IMR-90 (cell line): ENCODE measurements around the gene RRP15. TPM values are rescaled to one million over a fixed set of nuclear protein-coding genes. Genes with fewer than 3 reads are reported as not detected.

ENCODE experiments used
- ATAC-seq: fragments of 200-7000 bp; cut with Tn5 transposase; 2 replicates; pipeline ENCODE4 v1.9.1; 2020; ENCODE audit warnings: low read depth, mild to moderate bottlenecking, moderate library complexity
- BruUV-seq: library from RNA; stranded (reverse); fragments of 400-500 nt; replicated peaks from 2 replicates; lab custom pipeline; 2021; lab: Mats Ljungman, UMichigan
- CTCF ChIA-PET: fragments of 300-600 bp; formaldehyde crosslinking; extraction: SDS; loops from one replicate; lab custom pipeline; 2021; ENCODE audit warnings: antibody characterized with exemption; lab: Yijun Ruan, JAX
- POLR2A ChIA-PET: fragments of 300-600 bp; sonication (Branson Sonifier 250); formaldehyde crosslinking; loops from one replicate; lab custom pipeline; 2022; ENCODE audit warnings: antibody characterized with exemption; ENCODE audit not compliant: unreplicated experiment; lab: Charles Lee
- DNase-seq: peaks from one replicate; pipeline ENCODE4 v3.0.0; 2013
- H2AFZ ChIP-seq: replicated peaks from 2 replicates; pipeline ENCODE3; 2013; ENCODE audit warnings: low read length, mild to moderate bottlenecking; ENCODE audit not compliant: poor library complexity
- H2AK5ac ChIP-seq: 2 replicates; pipeline ENCODE4 v1.6.1; 2013; ENCODE audit warnings: low read depth, low read length, inconsistent platforms
- H2AK9ac ChIP-seq: replicated peaks from 2 replicates; pipeline ENCODE3; 2013; ENCODE audit warnings: mild to moderate bottlenecking, low read depth, low read length, moderate library complexity; ENCODE audit not compliant: poor library complexity
- H2BK120ac ChIP-seq: 2 replicates; pipeline ENCODE4 v1.6.1; 2013; ENCODE audit warnings: low read depth, low read length, inconsistent platforms
- H2BK15ac ChIP-seq: 3 replicates; pipeline ENCODE4 v1.6.1; 2013; ENCODE audit warnings: low read depth, low read length, inconsistent platforms
- H2BK20ac ChIP-seq: 2 replicates; pipeline ENCODE4 v1.6.1; 2013; ENCODE audit warnings: low read depth, mild to moderate bottlenecking, inconsistent platforms, low read length, moderate library complexity
- H2BK5ac ChIP-seq: 2 replicates; pipeline ENCODE4 v1.6.1; 2013; ENCODE audit warnings: mild to moderate bottlenecking, low read depth, low read length, inconsistent platforms; ENCODE audit not compliant: poor library complexity, severe bottlenecking
- H3K14ac ChIP-seq: replicated peaks from 2 replicates; pipeline ENCODE4 v1.6.1; 2013; ENCODE audit warnings: low read depth, low read length, inconsistent platforms
- H3K18ac ChIP-seq: 2 replicates; pipeline ENCODE4 v1.6.1; 2013; ENCODE audit warnings: low read depth, low read length, control low read depth
- H3K23ac ChIP-seq: 2 replicates; pipeline ENCODE4 v1.6.1; 2013; ENCODE audit warnings: low read depth, low read length, inconsistent platforms
- H3K27ac ChIP-seq: 2 replicates; pipeline ENCODE4 v1.5.1; 2013; ENCODE audit warnings: mild to moderate bottlenecking, control low read depth, low read length; ENCODE audit not compliant: insufficient read depth
- H3K27me3 ChIP-seq: 2 replicates; pipeline ENCODE4 v1.6.1; 2013; ENCODE audit warnings: low read length; ENCODE audit not compliant: control insufficient read depth, insufficient read depth
- H3K36me3 ChIP-seq: 2 replicates; pipeline ENCODE4 v1.6.1; 2013; ENCODE audit warnings: low read length, mixed read lengths; ENCODE audit not compliant: control insufficient read depth, insufficient read depth
- H3K4ac ChIP-seq: 2 replicates; pipeline ENCODE4 v1.6.1; 2013; ENCODE audit warnings: low read depth, low read length, inconsistent platforms
- H3K4me1 ChIP-seq: 2 replicates; pipeline ENCODE4 v1.6.1; 2013; ENCODE audit warnings: low read length, mixed read lengths; ENCODE audit not compliant: control insufficient read depth, insufficient read depth
- H3K4me2 ChIP-seq: 2 replicates; pipeline ENCODE4 v1.6.1; 2013; ENCODE audit warnings: low read depth, mild to moderate bottlenecking, control low read depth, low read length, moderate library complexity
- H3K4me3 ChIP-seq: 2 replicates; pipeline ENCODE4 v1.5.1; 2013; ENCODE audit warnings: low read depth, mild to moderate bottlenecking, control low read depth, low read length, moderate library complexity; ENCODE audit not compliant: insufficient read depth
- H3K56ac ChIP-seq: 2 replicates; pipeline ENCODE4 v1.6.1; 2013; ENCODE audit warnings: low read length, inconsistent platforms; ENCODE audit not compliant: insufficient read depth; ENCODE audit errors: extremely low read depth
- H3K79me1 ChIP-seq, 2 experiments: 2 replicates each; pipeline ENCODE4 v1.6.1; 2013; ENCODE audit warnings: low read length in 2 of 2, inconsistent platforms in 1 of 2, low read depth in 1 of 2
- H3K9ac ChIP-seq: 2 replicates; pipeline ENCODE4 v1.6.1; 2013; ENCODE audit warnings: low read depth, low read length, control low read depth
- H3K9me1 ChIP-seq: 2 replicates; pipeline ENCODE4 v1.6.1; 2013; ENCODE audit warnings: low read length, inconsistent platforms; ENCODE audit not compliant: insufficient read depth
- H3K9me3 ChIP-seq: 2 replicates; pipeline ENCODE4 v1.6.1; 2013; ENCODE audit warnings: low read length; ENCODE audit not compliant: control insufficient read depth, insufficient read depth
- H4K20me1 ChIP-seq: 2 replicates; pipeline ENCODE4 v1.6.1; 2013; ENCODE audit warnings: low read length, inconsistent platforms; ENCODE audit not compliant: insufficient read depth
- H4K5ac ChIP-seq: 2 replicates; pipeline ENCODE4 v1.6.1; 2013; ENCODE audit warnings: mild to moderate bottlenecking, low read depth, low read length, control low read depth
- H4K8ac ChIP-seq, 2 experiments: 2 replicates each; pipeline ENCODE4 v1.6.1; 2013; ENCODE audit warnings: low read depth in 2 of 2, low read length in 2 of 2, control low read depth in 1 of 2, inconsistent platforms in 1 of 2
- H4K91ac ChIP-seq: 2 replicates; pipeline ENCODE4 v1.6.1; 2013; ENCODE audit warnings: low read depth, low read length, inconsistent platforms; ENCODE audit not compliant: insufficient read depth
- BHLHE40 ChIP-seq: fragments of 150-350 bp; IDR thresholded peaks from 2 replicates; pipeline ENCODE4 v1.6.1; 2016; ENCODE audit warnings: mild to moderate bottlenecking, low read depth, low read length
- CEBPB ChIP-seq: IDR thresholded peaks from 2 replicates; pipeline ENCODE4 v1.6.1; 2012; ENCODE audit warnings: low read depth, low read length, improper control_type of control experiment
- CHD1 ChIP-seq: IDR thresholded peaks from 2 replicates; pipeline ENCODE4 v1.6.1; 2012; ENCODE audit warnings: low read depth, low read length, improper control_type of control experiment
- FOS ChIP-seq: fragments of 150-350 bp; IDR thresholded peaks from 2 replicates; pipeline ENCODE4 v1.6.1; 2016; ENCODE audit warnings: low read depth, low read length
- MAFK ChIP-seq: IDR thresholded peaks from 2 replicates; pipeline ENCODE4 v1.6.1; 2012; ENCODE audit warnings: low read depth, low read length, improper control_type of control experiment
- MAZ ChIP-seq: IDR thresholded peaks from 2 replicates; pipeline ENCODE4 v1.6.1; 2012; ENCODE audit warnings: low read depth, mild to moderate bottlenecking, low read length, improper control_type of control experiment, moderate library complexity, borderline replicate concordance
- MXI1 ChIP-seq: IDR thresholded peaks from 2 replicates; pipeline ENCODE4 v1.6.1; 2012; ENCODE audit warnings: low read depth, mild to moderate bottlenecking, low read length, moderate library complexity, borderline replicate concordance
- NFE2L2 ChIP-seq: fragments of 150-350 bp; IDR thresholded peaks from 2 replicates; pipeline ENCODE4 v1.6.1; 2016; ENCODE audit warnings: low read depth, mild to moderate bottlenecking, low read length
- POLR2A ChIP-seq: IDR thresholded peaks from 2 replicates; pipeline ENCODE4 v1.6.1; 2012; ENCODE audit warnings: mild to moderate bottlenecking, low read depth, low read length
- RAD21 ChIP-seq: IDR thresholded peaks from 2 replicates; pipeline ENCODE4 v1.6.1; 2012; ENCODE audit warnings: low read length, improper control_type of control experiment
- RCOR1 ChIP-seq: IDR thresholded peaks from 2 replicates; pipeline ENCODE4 v1.6.1; 2012; ENCODE audit warnings: mild to moderate bottlenecking, low read length, improper control_type of control experiment; ENCODE audit not compliant: insufficient replicate concordance
- RFX5 ChIP-seq: IDR thresholded peaks from 2 replicates; pipeline ENCODE4 v1.8.0; 2012; ENCODE audit warnings: low read depth, mild to moderate bottlenecking, low read length, moderate library complexity
- SMC3 ChIP-seq: fragments of 150-350 bp; IDR thresholded peaks from 2 replicates; pipeline ENCODE4 v1.6.1; 2016; ENCODE audit warnings: low read depth, mild to moderate bottlenecking, antibody characterized with exemption, low read length, moderate library complexity
- WGBS, 2 experiments: methylation state at CpG; one replicate each; pipeline versions ENCODE4 v1.1.5 to v1.1.7; 2013; ENCODE audit warnings: missing lambda C conversion rate in 2 of 2; ENCODE audit not compliant: insufficient read length in 1 of 2; ENCODE audit errors: extremely low coverage in 2 of 2; 5-methylcytosine and 5-hydroxymethylcytosine counted together
- dilution Hi-C: fragments of 300-500 bp; cut with HindIII; formaldehyde crosslinking; loops from one replicate; pipeline ENCODE4 v1.14.3; 2018; ENCODE audit warnings: low sequenced_read_pairs; ENCODE audit not compliant: unreplicated experiment
- in situ Hi-C: fragments of 300-500 bp; cut with MboI; formaldehyde crosslinking; loops from 3 replicates; pipeline ENCODE4 v1.14.3; 2019; ENCODE audit warnings: low sequenced_read_pairs, inconsistent platforms, mixed read lengths
- intact Hi-C: fragments of 100-400 bp; cut with micrococcal nuclease; formaldehyde crosslinking; loops from 2 replicates; pipeline ENCODE4 v1.10.0; 2022
- polyA plus RNA-seq, 3 experiments: library from polyadenylated mRNA; depleted of rRNA; stranded (reverse); fragments of >200 nt; gene quantifications; 2 replicates each; pipeline ENCODE4 v1.2.3, GENCODE V29; 2012; ENCODE audit warnings: low replicate concordance in 1 of 3
- total RNA-seq: library from RNA; depleted of rRNA; stranded (reverse); fragments of >200 nt; gene quantifications from 2 replicates; pipeline ENCODE4 v1.2.3, GENCODE V29; 2012
- TF ChIP-seq, protein P1 (sequence below): fragments of 150-350 bp; IDR thresholded peaks from 2 replicates; pipeline ENCODE4 v1.6.1; 2016; ENCODE audit warnings: low read depth, mild to moderate bottlenecking, low read length, moderate library complexity, borderline replicate concordance
- TF ChIP-seq, protein P2 (sequence below): fragments of 150-350 bp; IDR thresholded peaks from 2 replicates; pipeline ENCODE4 v1.6.1; 2017; ENCODE audit warnings: mild to moderate bottlenecking, antibody characterized with exemption, low read length, low read depth
- TF ChIP-seq, protein P3 (sequence below): conservative IDR thresholded peaks from 2 replicates; pipeline ENCODE4 v1.5.1; 2012; ENCODE audit warnings: mild to moderate bottlenecking, low read depth, low read length, improper control_type of control experiment

RRP15 gene
- total and polyA plus RNA-seq, 2 of the 4 experiments (the other 2 are of a cell fraction): 3.1 to 4.1 TPM

DNA sequence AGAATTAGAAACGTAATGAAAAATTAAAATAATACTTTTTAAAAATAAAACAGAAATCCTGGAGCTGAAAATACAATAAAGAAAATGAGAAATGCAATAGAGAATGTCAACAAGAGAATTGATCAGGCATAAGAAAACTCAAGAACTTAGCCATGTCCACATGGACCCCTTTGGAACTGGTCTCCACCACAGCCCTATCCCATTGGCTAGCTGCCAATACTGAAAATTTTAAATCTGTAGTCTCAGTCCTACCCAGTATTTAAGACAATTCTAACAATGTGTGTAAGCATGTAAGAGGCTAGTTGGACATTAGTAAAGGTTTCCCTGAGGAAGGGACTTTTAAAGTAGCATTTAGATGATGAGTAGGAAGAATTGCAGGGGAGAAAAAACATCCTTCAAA, 25.8 kb upstream of the RRP15 start:
- in situ Hi-C loops (no loop called here), dilution Hi-C loops (no loop called here), intact Hi-C loops (no loop called here)
- no peak overlapping the region for H3K14ac ChIP-seq
- H2BK20ac ChIP-seq: no peak overlapping the region
- H3K56ac ChIP-seq: no peak overlapping the region
- no peaks in the 10 kb centered on the region for H3K4me1 ChIP-seq
- CTCF ChIA-PET: no interaction called here
- H4K5ac ChIP-seq: no peak overlapping the region
- H3K27me3 ChIP-seq: no peaks in the 10 kb centered on the region
- no peak overlapping the region for H4K91ac ChIP-seq
- POLR2A ChIA-PET: no interaction called here
- H2BK15ac ChIP-seq: no peak overlapping the region
- no peak overlapping the region for H3K23ac ChIP-seq
- no peak overlapping the region for H3K27ac ChIP-seq
- no peak overlapping the region for H3K4me3 ChIP-seq
- TF ChIP-seq CHD1 (no peak), RAD21 (no peak), CEBPB (no peak), FOS (no peak), MAZ (no peak), POLR2A (no peak), MXI1 (no peak), RFX5 (no peak), MAFK (no peak), BHLHE40 (no peak), NFE2L2 (no peak), RCOR1 (no peak), SMC3 (no peak)
- TF ChIP-seq, protein P1, sequence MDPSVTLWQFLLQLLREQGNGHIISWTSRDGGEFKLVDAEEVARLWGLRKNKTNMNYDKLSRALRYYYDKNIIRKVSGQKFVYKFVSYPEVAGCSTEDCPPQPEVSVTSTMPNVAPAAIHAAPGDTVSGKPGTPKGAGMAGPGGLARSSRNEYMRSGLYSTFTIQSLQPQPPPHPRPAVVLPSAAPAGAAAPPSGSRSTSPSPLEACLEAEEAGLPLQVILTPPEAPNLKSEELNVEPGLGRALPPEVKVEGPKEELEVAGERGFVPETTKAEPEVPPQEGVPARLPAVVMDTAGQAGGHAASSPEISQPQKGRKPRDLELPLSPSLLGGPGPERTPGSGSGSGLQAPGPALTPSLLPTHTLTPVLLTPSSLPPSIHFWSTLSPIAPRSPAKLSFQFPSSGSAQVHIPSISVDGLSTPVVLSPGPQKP: no peak
- TF ChIP-seq, protein P2, sequence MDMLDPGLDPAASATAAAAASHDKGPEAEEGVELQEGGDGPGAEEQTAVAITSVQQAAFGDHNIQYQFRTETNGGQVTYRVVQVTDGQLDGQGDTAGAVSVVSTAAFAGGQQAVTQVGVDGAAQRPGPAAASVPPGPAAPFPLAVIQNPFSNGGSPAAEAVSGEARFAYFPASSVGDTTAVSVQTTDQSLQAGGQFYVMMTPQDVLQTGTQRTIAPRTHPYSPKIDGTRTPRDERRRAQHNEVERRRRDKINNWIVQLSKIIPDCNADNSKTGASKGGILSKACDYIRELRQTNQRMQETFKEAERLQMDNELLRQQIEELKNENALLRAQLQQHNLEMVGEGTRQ: no peak
- TF ChIP-seq, protein P3, sequence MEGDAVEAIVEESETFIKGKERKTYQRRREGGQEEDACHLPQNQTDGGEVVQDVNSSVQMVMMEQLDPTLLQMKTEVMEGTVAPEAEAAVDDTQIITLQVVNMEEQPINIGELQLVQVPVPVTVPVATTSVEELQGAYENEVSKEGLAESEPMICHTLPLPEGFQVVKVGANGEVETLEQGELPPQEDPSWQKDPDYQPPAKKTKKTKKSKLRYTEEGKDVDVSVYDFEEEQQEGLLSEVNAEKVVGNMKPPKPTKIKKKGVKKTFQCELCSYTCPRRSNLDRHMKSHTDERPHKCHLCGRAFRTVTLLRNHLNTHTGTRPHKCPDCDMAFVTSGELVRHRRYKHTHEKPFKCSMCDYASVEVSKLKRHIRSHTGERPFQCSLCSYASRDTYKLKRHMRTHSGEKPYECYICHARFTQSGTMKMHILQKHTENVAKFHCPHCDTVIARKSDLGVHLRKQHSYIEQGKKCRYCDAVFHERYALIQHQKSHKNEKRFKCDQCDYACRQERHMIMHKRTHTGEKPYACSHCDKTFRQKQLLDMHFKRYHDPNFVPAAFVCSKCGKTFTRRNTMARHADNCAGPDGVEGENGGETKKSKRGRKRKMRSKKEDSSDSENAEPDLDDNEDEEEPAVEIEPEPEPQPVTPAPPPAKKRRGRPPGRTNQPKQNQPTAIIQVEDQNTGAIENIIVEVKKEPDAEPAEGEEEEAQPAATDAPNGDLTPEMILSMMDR: no peak
- no peak overlapping the region for H3K18ac ChIP-seq
- no peak overlapping the region for H2AK9ac ChIP-seq
- H2AK5ac ChIP-seq: no peak overlapping the region
- no peaks in the 10 kb centered on the region for H3K36me3 ChIP-seq
- no peak overlapping the region for H3K4me2 ChIP-seq
- H2BK5ac ChIP-seq: no peak overlapping the region
- WGBS, 2 experiments: no CpG with 5 or more reads among the region's 1 CpG
- H4K8ac ChIP-seq: no peak overlapping the region
- no peaks in the 10 kb centered on the region for H4K20me1 ChIP-seq
- no peaks in the 10 kb centered on the region for H3K9me1 ChIP-seq
- peaks cover 2% of the 10 kb centered on the region; the same call in 1 of the 2 replicates for H3K9me3 ChIP-seq
- BruUV-seq: no TSS peak
- ATAC-seq: no peak
- no peak overlapping the region for H2BK120ac ChIP-seq
- no peaks in the 10 kb centered on the region for H3K79me1 ChIP-seq
- DNase-seq: no peak
- H2AFZ ChIP-seq: no peak overlapping the region
- no peak overlapping the region for H3K4ac ChIP-seq
- no peak overlapping the region for H3K9ac ChIP-seq
